GM12874 (cell line): ENCODE results near the gene DNAJC5G.

ENCODE experiments used
- TF ChIP-seq, protein P1 (sequence below): IDR thresholded peaks from 2 replicates; pipeline ENCODE4 v1.5.1; 2011; ENCODE audit warnings: low read depth, mild to moderate bottlenecking, control low read depth, low read length, moderate library complexity; ENCODE audit not compliant: insufficient read depth

The DNAJC5G gene

DNA sequence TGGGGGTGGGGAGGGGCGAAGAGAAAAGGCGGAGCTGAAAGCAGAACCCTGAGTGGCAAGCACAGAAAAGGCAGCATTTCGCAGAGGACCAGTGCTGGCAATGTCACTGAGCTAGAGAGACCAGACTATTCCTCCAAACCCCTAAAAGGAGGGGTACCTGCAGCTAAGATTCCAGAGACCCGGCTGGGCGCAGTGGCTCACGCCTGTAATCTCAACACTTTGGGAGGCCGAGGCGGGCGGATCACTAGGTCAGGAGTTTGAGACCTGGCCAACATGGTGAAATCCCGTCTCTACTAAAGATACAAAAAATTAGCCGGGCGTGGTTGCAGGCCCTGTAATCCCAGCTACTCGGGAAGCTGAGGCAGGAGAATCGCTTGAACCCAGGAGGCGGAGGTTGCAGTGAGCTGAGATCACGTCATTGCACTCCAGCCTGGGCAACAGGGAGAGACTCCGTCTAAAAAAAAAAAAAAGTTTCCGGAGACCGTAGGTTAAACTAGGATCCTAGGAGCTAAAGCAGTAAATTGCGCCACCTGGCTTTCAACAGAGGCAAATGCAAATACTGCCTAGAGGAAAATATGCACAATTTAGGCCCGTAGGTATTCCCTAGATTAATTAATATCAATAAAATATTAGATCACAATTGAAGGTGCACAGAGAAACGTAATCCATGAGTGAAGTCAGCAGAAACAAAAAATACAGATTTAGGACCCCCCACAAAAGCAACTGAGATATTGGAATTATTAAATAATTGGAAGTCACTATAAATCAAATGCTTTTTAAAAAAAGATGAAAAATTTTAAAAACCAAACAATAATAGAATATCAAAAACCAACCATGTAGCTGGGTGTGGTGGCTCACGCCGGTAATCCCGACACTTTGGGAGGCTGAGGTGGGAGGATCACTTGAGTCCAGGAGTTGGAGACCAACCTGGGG lies 28.1 kb downstream of the DNAJC5G start:
- TF ChIP-seq, protein P1, sequence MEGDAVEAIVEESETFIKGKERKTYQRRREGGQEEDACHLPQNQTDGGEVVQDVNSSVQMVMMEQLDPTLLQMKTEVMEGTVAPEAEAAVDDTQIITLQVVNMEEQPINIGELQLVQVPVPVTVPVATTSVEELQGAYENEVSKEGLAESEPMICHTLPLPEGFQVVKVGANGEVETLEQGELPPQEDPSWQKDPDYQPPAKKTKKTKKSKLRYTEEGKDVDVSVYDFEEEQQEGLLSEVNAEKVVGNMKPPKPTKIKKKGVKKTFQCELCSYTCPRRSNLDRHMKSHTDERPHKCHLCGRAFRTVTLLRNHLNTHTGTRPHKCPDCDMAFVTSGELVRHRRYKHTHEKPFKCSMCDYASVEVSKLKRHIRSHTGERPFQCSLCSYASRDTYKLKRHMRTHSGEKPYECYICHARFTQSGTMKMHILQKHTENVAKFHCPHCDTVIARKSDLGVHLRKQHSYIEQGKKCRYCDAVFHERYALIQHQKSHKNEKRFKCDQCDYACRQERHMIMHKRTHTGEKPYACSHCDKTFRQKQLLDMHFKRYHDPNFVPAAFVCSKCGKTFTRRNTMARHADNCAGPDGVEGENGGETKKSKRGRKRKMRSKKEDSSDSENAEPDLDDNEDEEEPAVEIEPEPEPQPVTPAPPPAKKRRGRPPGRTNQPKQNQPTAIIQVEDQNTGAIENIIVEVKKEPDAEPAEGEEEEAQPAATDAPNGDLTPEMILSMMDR, result peak; percentile 68

- TF ChIP-seq, protein P1, result no peak
Observed at GRCh38 chr2:27304488-27305240, 29.4 kb downstream of the DNAJC5G start.

- TF ChIP-seq, protein P1, result no peak
Observed at GRCh38 chr2:27305516-27305915, 30.3 kb downstream of the DNAJC5G start.

DNA sequence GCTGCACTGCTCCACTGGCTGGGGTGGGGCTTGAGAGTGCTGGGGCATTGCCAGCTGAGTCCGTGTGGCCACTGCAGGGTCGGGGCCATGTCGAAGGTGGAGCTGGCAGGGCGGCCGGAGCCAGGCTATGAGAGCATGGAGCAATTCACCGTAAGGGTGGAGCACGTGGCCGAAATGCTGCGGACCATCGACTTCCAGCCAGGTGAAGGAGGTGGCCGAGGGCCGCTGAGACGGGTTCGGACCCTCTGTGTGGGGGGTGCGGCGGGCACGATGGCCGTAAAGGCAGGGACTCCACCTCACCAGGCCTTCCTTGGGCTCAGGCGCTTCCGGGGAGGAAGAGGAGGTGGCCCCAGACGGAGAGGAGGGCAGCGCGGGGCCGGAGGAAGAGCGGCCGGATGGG lies 30.9 kb downstream of the DNAJC5G start:
- TF ChIP-seq, protein P1, result no peak

GRCh38 chr2:27306573-27307286 lies 31.5 kb downstream of the DNAJC5G start:
- TF ChIP-seq, protein P1, result no peak

- TF ChIP-seq, protein P1, result no peak
Observed at GRCh38 chr2:27307287-27307544, 32.0 kb downstream of the DNAJC5G start.
